OCI-LY1 (cell line): ENCODE results near the gene USP48.

Experiments
- H2AFZ ChIP-seq: fragments of 200-600 bp; sonication (generic), shearing (Covaris generic); 2 replicates; pipeline ENCODE4 v1.6.0; 2014; ENCODE audit warnings: antibody characterized with exemption, mild to moderate bottlenecking, low read length
- H3F3A ChIP-seq: fragments of 200-600 bp; sonication (generic), shearing (Covaris generic); 2 replicates; pipeline ENCODE4 v1.6.0; 2014; ENCODE audit warnings: mild to moderate bottlenecking, antibody characterized with exemption, low read length, moderate library complexity; ENCODE audit not compliant: insufficient read depth
- H3K27ac ChIP-seq: fragments of 200-600 bp; sonication (generic); 2 replicates; pipeline ENCODE4 v1.5.1; 2014; ENCODE audit warnings: low read length, mixed run types, mild to moderate bottlenecking, low read depth; ENCODE audit not compliant: poor library complexity, severe bottlenecking
- H3K27me3 ChIP-seq: fragments of 200-600 bp; sonication (generic); 2 replicates; pipeline ENCODE4 v1.6.0; 2014; ENCODE audit warnings: antibody characterized with exemption, mild to moderate bottlenecking, low read length, moderate library complexity; ENCODE audit not compliant: insufficient read depth
- H3K36me3 ChIP-seq: fragments of 200-600 bp; sonication (generic); 2 replicates; pipeline ENCODE4 v1.6.1; 2014; ENCODE audit warnings: mild to moderate bottlenecking, antibody characterized with exemption, low read length, moderate library complexity, mixed read lengths; ENCODE audit not compliant: insufficient read depth
- H3K4me1 ChIP-seq: fragments of 200-600 bp; sonication (generic); 2 replicates; pipeline ENCODE4 v1.5.1; 2014; ENCODE audit warnings: mild to moderate bottlenecking, low read length, moderate library complexity; ENCODE audit not compliant: insufficient read depth, severe bottlenecking
- H3K4me2 ChIP-seq: fragments of 200-600 bp; sonication (generic), shearing (Covaris generic); 2 replicates; pipeline ENCODE4 v1.6.1; 2014; ENCODE audit warnings: low read length
- H3K4me3 ChIP-seq: fragments of 200-600 bp; sonication (generic); 2 replicates; pipeline ENCODE4 v1.5.1; 2014; ENCODE audit warnings: low read length, low read depth, mild to moderate bottlenecking, mixed read lengths; ENCODE audit not compliant: poor library complexity, severe bottlenecking
- H3K79me2 ChIP-seq: fragments of 200-600 bp; shearing (Covaris generic); 2 replicates; pipeline ENCODE4 v1.6.1; 2016; ENCODE audit warnings: mixed run types, low read length, mixed read lengths; ENCODE audit not compliant: insufficient read depth
- H3K9ac ChIP-seq: fragments of 200-600 bp; sonication (generic), shearing (Covaris generic); 2 replicates; pipeline ENCODE4 v1.6.1; 2014; ENCODE audit warnings: mild to moderate bottlenecking, low read length, mixed read lengths
- H3K9me2 ChIP-seq: fragments of 200-600 bp; sonication (generic), shearing (Covaris generic); 2 replicates; pipeline ENCODE4 v1.6.1; 2014; ENCODE audit warnings: low read depth, mild to moderate bottlenecking, low read length, mixed read lengths
- H3K9me3 ChIP-seq: fragments of 200-600 bp; shearing (Covaris generic); 2 replicates; pipeline ENCODE4 v1.6.1; 2014; ENCODE audit warnings: low read length, mixed read lengths
- H4K20me1 ChIP-seq: fragments of 200-600 bp; sonication (generic), shearing (Covaris generic); 2 replicates; pipeline ENCODE4 v1.6.0; 2016; ENCODE audit warnings: mild to moderate bottlenecking, low read length; ENCODE audit not compliant: insufficient read depth
- EZH2 ChIP-seq: fragments of 200-600 bp; sonication (generic), shearing (Covaris generic); IDR thresholded peaks from 2 replicates; pipeline ENCODE4 v1.8.0; 2017; ENCODE audit warnings: borderline replicate concordance, mixed run types, mild to moderate bottlenecking, antibody characterized with exemption, low read length, moderate library complexity, mixed read lengths
- TF ChIP-seq, protein P1 (sequence below): fragments of 200-600 bp; sonication (generic), shearing (Covaris generic); IDR thresholded peaks from 2 replicates; pipeline ENCODE4 v1.5.1; 2017; ENCODE audit warnings: mild to moderate bottlenecking, antibody characterized with exemption, low read length, moderate library complexity, mixed read lengths

The USP48 gene

DNA sequence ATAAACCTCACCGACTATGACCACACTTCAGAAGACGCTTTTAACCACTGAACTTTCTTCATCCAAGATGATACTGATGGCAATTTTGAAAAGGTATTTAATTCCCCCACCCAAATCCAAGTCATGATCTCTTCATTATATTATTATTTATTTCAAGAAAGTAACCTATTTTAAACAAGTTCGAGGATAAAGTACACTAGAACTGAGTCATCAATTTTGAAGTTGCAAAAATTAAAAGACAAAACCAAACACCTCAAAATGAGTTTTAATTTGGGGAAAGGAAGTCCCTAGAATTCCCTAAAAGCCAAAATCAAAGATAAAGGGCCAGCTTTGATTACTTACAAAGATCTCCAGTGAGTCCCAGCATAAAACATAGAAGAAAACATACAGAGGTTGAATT lies 58.4 kb downstream of the USP48 start:
- TF ChIP-seq, protein P1, sequence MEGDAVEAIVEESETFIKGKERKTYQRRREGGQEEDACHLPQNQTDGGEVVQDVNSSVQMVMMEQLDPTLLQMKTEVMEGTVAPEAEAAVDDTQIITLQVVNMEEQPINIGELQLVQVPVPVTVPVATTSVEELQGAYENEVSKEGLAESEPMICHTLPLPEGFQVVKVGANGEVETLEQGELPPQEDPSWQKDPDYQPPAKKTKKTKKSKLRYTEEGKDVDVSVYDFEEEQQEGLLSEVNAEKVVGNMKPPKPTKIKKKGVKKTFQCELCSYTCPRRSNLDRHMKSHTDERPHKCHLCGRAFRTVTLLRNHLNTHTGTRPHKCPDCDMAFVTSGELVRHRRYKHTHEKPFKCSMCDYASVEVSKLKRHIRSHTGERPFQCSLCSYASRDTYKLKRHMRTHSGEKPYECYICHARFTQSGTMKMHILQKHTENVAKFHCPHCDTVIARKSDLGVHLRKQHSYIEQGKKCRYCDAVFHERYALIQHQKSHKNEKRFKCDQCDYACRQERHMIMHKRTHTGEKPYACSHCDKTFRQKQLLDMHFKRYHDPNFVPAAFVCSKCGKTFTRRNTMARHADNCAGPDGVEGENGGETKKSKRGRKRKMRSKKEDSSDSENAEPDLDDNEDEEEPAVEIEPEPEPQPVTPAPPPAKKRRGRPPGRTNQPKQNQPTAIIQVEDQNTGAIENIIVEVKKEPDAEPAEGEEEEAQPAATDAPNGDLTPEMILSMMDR: no peak
- no peak for TF ChIP-seq EZH2
- Histone ChIP-seq H3K9ac (no peak overlapping the region), H4K20me1 (no peaks in the 10 kb centered on the region), H3K36me3 (peaks cover 76% of the 10 kb centered on the region), H3K79me2 (no peaks in the 10 kb centered on the region), H2AFZ (no peak overlapping the region), H3F3A (no peaks in the 10 kb centered on the region), H3K9me3 (no peaks in the 10 kb centered on the region), H3K27ac (no peak overlapping the region), H3K4me2 (no peak overlapping the region), H3K27me3 (no peaks in the 10 kb centered on the region), H3K4me3 (no peak overlapping the region), H3K9me2 (no peaks in the 10 kb centered on the region), H3K4me1 (no peaks in the 10 kb centered on the region)

DNA sequence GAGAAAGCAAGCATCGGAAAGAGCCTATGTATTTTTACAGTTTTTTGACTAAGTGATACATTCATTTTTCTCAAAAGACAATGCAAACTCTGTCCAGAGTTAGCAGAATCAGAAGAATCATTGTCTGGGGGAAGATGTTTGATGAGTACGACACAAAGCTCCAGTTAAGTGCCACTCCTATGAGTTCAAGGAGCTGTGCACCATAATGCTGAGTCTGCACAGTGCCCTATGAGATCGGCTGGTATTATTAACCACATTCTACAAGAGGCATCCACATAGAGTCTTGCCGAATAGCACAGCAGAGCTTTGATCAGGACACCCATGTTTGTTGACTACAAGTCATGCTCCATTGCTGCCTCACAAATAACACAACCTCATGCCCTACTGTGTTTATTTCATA lies 58.9 kb downstream of the USP48 start:
- Histone ChIP-seq H3K4me1 (no peaks in the 10 kb centered on the region), H3K79me2 (no peaks in the 10 kb centered on the region), H3K27ac (no peak overlapping the region), H4K20me1 (no peaks in the 10 kb centered on the region), H3K36me3 (peaks cover 75% of the 10 kb centered on the region), H3F3A (no peaks in the 10 kb centered on the region), H3K27me3 (no peaks in the 10 kb centered on the region), H3K9ac (no peak overlapping the region), H3K4me2 (no peak overlapping the region), H3K9me3 (no peaks in the 10 kb centered on the region), H2AFZ (no peak overlapping the region), H3K4me3 (no peak overlapping the region), H3K9me2 (no peaks in the 10 kb centered on the region)
- no peak for TF ChIP-seq EZH2
- TF ChIP-seq, protein P1: no peak

DNA sequence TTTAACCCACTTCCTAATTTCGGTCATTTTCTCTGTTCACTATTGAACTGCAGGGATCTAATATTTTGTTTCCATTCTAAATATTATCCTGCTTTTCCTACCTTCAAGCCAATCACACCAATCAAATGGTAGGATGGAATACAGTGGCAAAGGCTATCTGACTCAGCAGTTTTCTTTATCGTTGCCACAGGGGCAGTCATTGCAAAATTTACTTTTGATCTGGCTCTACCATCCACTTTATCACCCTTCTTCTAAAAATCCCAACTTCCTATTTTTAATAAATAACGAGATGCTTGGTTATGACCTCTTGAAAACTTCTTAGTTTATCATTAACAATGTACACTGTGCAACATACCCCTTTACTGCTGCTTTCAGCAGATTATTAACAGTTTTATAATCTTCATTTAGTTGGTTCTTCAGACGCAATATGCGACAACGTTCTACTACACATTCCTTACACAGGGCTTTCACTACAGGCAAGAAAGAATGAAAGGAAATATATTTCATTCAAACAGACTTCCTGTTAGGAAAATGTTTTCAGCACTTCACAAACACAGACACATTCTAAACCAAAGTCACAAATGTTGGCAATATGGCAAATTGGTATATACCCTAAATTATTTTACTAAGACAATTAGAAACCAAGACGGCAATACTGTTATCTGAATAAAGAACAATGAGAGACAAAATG lies 61.5 kb downstream of the USP48 start:
- H3K9me3 ChIP-seq: no peaks in the 10 kb centered on the region
- no peak overlapping the region for H3K4me2 ChIP-seq
- no peak overlapping the region for H3K4me3 ChIP-seq
- H3K27ac ChIP-seq: no peak overlapping the region
- H3K4me1 ChIP-seq: no peaks in the 10 kb centered on the region
- H3K9me2 ChIP-seq: no peaks in the 10 kb centered on the region
- H3F3A ChIP-seq: no peaks in the 10 kb centered on the region
- H3K9ac ChIP-seq: no peak overlapping the region
- no peak overlapping the region for H2AFZ ChIP-seq
- no peaks in the 10 kb centered on the region for H3K79me2 ChIP-seq
- TF ChIP-seq, protein P1: no peak
- TF ChIP-seq EZH2: no peak
- H4K20me1 ChIP-seq: no peaks in the 10 kb centered on the region
- peaks cover 80% of the 10 kb centered on the region for H3K36me3 ChIP-seq
- H3K27me3 ChIP-seq: no peaks in the 10 kb centered on the region
